AG09319 (cell line): ENCODE measurements around the gene NRG3.

Experiments
- DNase-seq: peaks from one replicate; pipeline ENCODE4 v3.0.0-alpha.2; 2010; ENCODE audit warnings: low read depth; ENCODE audit errors: extremely low read depth
- CTCF ChIP-seq: IDR thresholded peaks from 2 replicates; pipeline ENCODE4 v1.5.1; 2011; ENCODE audit warnings: low read depth, mild to moderate bottlenecking, inconsistent platforms, low read length, moderate library complexity

NRG3 gene

DNA sequence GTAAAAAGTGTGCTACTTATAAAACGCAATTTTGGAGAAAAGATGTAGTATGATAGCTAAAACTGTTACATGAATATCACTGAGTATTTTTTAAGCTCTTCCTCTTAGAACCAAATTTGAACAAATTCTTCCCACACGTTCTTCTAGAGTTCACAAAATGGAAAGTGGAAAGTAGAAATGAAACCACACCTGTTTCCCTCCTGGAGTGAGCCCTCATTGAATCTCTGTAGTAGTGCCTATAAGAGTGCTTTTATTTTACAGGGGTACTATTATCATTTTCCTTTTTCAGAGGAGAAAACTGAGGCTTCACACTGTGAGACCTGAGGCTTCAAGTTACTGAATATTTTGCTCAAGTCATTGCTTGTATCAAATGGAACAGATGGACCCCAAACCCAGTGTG, 393.0 kb downstream of the NRG3 start:
- DNase-seq, result no peak

GRCh38 chr10:82277591-82277990, 402.6 kb downstream of the NRG3 start:
- DNase-seq, result no peak
- no peak for TF ChIP-seq CTCF

More for the DNA sequence above, 393.0 kb downstream of the NRG3 start:
- no peak for TF ChIP-seq CTCF

- TF ChIP-seq CTCF, result no peak
- no peak for DNase-seq
Measured at GRCh38 chr10:82278401-82279182, 403.6 kb downstream of the NRG3 start.

DNA sequence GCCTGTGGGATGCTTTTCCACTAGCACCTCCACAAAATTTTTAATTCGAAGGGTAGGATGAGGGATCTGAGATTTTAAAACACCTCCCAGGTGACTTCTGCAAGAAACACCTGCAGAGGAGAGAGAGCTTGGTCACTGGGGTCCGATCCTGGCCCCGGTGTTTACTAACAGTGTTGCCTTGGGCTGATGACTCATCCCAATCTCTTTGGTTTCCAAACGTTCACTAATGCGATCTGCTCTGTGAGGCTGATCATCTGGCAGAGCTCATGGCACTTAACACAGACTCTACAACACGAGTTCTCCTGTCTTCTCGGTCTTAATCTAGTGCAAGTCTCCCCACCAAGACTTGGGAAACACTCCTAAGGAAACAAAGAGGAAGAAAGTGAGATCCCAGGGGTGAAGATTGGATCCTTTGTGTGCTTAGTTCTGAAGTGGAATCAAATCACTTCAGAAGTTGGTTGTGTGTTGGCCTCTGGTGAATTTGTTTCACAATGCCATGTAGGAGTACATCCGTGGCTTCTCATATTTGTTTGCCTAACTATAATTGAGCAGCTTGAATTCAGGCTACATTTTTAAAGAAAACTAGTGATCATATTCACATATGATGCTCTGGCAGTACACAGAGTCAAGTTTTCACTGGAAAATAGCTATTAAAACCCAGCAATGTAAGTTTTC, 407.9 kb downstream of the NRG3 start:
- no peak for DNase-seq
- no peak for TF ChIP-seq CTCF

DNA sequence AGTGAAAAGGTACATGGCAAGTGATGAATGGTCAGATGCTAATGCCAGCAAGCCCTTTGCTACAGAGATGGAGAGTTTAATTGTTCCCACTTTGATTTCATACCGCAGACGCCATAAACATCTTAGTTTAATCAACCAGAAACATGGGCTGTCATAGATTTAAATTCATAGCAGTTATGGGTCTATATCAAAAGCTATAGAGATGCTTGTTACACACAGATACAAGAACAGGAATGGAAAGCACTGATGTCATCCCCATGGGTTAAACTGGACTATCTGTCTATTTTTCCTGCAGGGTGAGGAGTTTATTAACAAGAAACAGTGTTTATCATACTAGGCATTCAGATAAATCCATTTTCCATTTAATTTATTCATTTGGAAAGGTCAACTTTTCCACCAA, 409.2 kb downstream of the NRG3 start:
- DNase-seq, result no peak

GRCh38 chr10:82288461-82288881, 413.5 kb downstream of the NRG3 start:
- no peak for DNase-seq
- TF ChIP-seq CTCF, result no peak

More for the DNA sequence above, 409.2 kb downstream of the NRG3 start:
- no peak for TF ChIP-seq CTCF

DNA sequence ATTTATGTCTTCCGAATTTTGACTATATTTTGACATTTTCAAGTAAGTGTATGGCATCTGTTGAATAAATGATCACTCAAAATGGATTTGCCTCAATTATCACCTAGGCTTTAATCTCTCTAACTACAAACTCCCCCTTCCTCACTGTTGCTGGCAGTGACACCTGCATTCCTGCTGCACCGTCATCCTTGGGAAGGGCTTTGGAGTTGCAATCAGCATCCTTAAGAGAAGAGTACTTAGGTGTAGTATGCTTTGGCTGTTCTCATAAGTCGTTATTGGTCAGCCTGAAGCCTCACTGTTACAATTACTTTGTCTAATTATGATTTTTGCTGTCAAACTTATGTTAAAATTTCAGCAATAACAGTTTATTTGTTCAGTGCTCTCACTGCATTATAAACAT, 415.0 kb downstream of the NRG3 start:
- no peak for DNase-seq
- TF ChIP-seq CTCF, result no peak
